ENCODE results near the gene LYRM7.
"Not testable (repeated sequence)": the region's sequence is repeated elsewhere in the genome, so short reads cannot be mapped to it uniquely, and the experiment has no call there.

LYRM7 gene

GRCh38 chr5:131185523-131186104 lies 14.9 kb downstream of the LYRM7 start:
- Histone ChIP-seq H3K4me1 (ENCODE audit: control insufficient read depth, insufficient read depth, low read length) (no peaks in the 10 kb centered on the region), H3K36me3 (ENCODE audit: insufficient read depth, low read length) (no peaks in the 10 kb centered on the region), H3K9ac (ENCODE audit: low read depth, low read length) (no peak overlapping the region), H3K9me3 (replicated peaks; ENCODE audit: low read length) (no peaks in the 10 kb centered on the region), H3K27me3 (ENCODE audit: control insufficient read depth, insufficient read depth, low read length) (no peaks in the 10 kb centered on the region), H3K4me3 (ENCODE audit: low read length) (no peak overlapping the region), H3K4me2 (ENCODE audit: low read length) (no peak overlapping the region)

GRCh38 chr5:131186561-131187256 lies 16.0 kb downstream of the LYRM7 start:
- Histone ChIP-seq H3K4me2 (ENCODE audit: low read length) (no peak overlapping the region), H3K27me3 (ENCODE audit: control insufficient read depth, insufficient read depth, low read length) (no peaks in the 10 kb centered on the region), H3K36me3 (ENCODE audit: insufficient read depth, low read length) (no peaks in the 10 kb centered on the region), H3K9ac (ENCODE audit: low read depth, low read length) (no peak overlapping the region), H3K4me3 (ENCODE audit: low read length) (no peak overlapping the region), H3K9me3 (replicated peaks; ENCODE audit: low read length) (no peaks in the 10 kb centered on the region), H3K4me1 (ENCODE audit: control insufficient read depth, insufficient read depth, low read length) (no peaks in the 10 kb centered on the region)

- H3K9ac ChIP-seq (ENCODE audit: low read depth, low read length) = no peak overlapping the region
- H3K27me3 ChIP-seq (ENCODE audit: control insufficient read depth, insufficient read depth, low read length) = no peaks in the 10 kb centered on the region
- no peak overlapping the region for H3K4me2 ChIP-seq (ENCODE audit: low read length)
- no peaks in the 10 kb centered on the region for H3K9me3 ChIP-seq (replicated peaks; ENCODE audit: low read length)
- no peaks in the 10 kb centered on the region for H3K4me1 ChIP-seq (ENCODE audit: control insufficient read depth, insufficient read depth, low read length)
- no peaks in the 10 kb centered on the region for H3K36me3 ChIP-seq (ENCODE audit: insufficient read depth, low read length)
- H3K4me3 ChIP-seq (ENCODE audit: low read length) = no peak overlapping the region
Observed at GRCh38 chr5:131193106-131193505, 22.4 kb downstream of the LYRM7 start.

- H3K4me3 ChIP-seq (ENCODE audit: low read length); H3K4me1 ChIP-seq (ENCODE audit: control insufficient read depth, insufficient read depth, low read length); H3K27me3 ChIP-seq (ENCODE audit: control insufficient read depth, insufficient read depth, low read length): not testable (repeated sequence)
Observed at GRCh38 chr5:131193897-131194296, 23.2 kb downstream of the LYRM7 start.

GRCh38 chr5:131194725-131195124 lies 24.0 kb downstream of the LYRM7 start:
- H3K4me1 ChIP-seq (ENCODE audit: control insufficient read depth, insufficient read depth, low read length) = peaks cover 3% of the 10 kb centered on the region
- H3K9ac ChIP-seq (ENCODE audit: low read depth, low read length) = no peak overlapping the region
- H3K4me2 ChIP-seq (ENCODE audit: low read length) = no peak overlapping the region
- H3K27me3 ChIP-seq (ENCODE audit: control insufficient read depth, insufficient read depth, low read length) = no peaks in the 10 kb centered on the region
- H3K4me3 ChIP-seq (ENCODE audit: low read length) = no peak overlapping the region
- H3K36me3 ChIP-seq (ENCODE audit: insufficient read depth, low read length) = no peaks in the 10 kb centered on the region
- no peaks in the 10 kb centered on the region for H3K9me3 ChIP-seq (replicated peaks; ENCODE audit: low read length)

More at GRCh38 chr5:131193897-131194296, 23.2 kb downstream of the LYRM7 start:
- not testable (repeated sequence) for H3K9me3 ChIP-seq (replicated peaks; ENCODE audit: low read length); H3K4me2 ChIP-seq (ENCODE audit: low read length); H3K9ac ChIP-seq (ENCODE audit: low read depth, low read length); H3K36me3 ChIP-seq (ENCODE audit: insufficient read depth, low read length)

DNA sequence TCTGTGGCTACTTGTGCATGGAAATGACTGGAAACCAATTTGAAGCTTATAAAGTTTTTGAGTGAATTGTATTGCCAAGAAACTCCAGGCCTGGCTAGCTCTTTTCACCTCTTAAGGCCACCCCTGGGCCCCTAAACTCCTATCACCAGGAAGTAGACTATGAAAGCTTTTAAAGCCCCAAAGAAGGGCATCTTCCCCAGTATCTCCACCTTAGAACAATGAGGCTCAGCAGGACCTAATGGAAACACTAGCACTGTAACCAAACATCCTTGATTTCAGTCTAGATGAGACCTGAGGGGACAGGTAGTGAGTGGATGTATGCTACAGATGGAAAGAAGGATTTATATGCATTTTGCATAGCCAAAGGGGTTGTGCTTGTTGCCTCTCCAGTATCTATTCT lies 25.0 kb downstream of the LYRM7 start:
- H3K36me3 ChIP-seq (ENCODE audit: insufficient read depth, low read length) = no peaks in the 10 kb centered on the region
- no peaks in the 10 kb centered on the region for H3K27me3 ChIP-seq (ENCODE audit: control insufficient read depth, insufficient read depth, low read length)
- H3K9ac ChIP-seq (ENCODE audit: low read depth, low read length) = no peak overlapping the region
- H3K4me2 ChIP-seq (ENCODE audit: low read length) = no peak overlapping the region
- H3K4me1 ChIP-seq (ENCODE audit: control insufficient read depth, insufficient read depth, low read length) = peaks cover 3% of the 10 kb centered on the region
- H3K4me3 ChIP-seq (ENCODE audit: low read length) = no peak overlapping the region
- H3K9me3 ChIP-seq (replicated peaks; ENCODE audit: low read length) = no peaks in the 10 kb centered on the region

GRCh38 chr5:131196331-131196730 lies 25.6 kb downstream of the LYRM7 start:
- Histone ChIP-seq H3K9ac (ENCODE audit: low read depth, low read length) (no peak overlapping the region), H3K4me1 (ENCODE audit: control insufficient read depth, insufficient read depth, low read length) (peaks cover 3% of the 10 kb centered on the region)

DNA sequence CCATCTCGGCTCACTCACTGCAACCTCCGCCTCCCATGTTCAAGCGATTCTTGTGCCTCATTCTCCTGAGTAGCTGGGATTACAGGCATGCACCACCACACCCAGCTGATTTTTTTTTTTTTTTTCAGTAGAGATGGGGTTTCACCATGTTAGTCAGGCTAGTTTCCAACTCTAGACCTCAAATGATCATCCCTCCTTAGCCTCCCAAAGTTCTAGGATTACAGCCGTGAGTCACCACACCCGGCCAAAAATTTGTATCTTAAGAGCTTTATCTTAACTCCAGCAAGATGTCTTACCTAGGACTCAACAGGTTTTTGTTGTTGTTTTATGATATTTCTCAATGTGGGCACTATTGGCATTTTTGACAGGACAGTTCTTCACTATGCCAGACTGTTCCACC lies 27.9 kb downstream of the LYRM7 start:
- Histone ChIP-seq H3K27me3 (ENCODE audit: control insufficient read depth, insufficient read depth, low read length) (no peaks in the 10 kb centered on the region), H3K4me2 (ENCODE audit: low read length) (no peak overlapping the region), H3K4me3 (ENCODE audit: low read length) (no peak overlapping the region), H3K9me3 (replicated peaks; ENCODE audit: low read length) (no peaks in the 10 kb centered on the region), H3K36me3 (ENCODE audit: insufficient read depth, low read length) (no peaks in the 10 kb centered on the region), H3K9ac (ENCODE audit: low read depth, low read length) (no peak overlapping the region), H3K4me1 (ENCODE audit: control insufficient read depth, insufficient read depth, low read length) (peaks cover 3% of the 10 kb centered on the region)

More at GRCh38 chr5:131196331-131196730, 25.6 kb downstream of the LYRM7 start:
- no peak overlapping the region for H3K4me3 ChIP-seq (ENCODE audit: low read length)
- no peak overlapping the region for H3K4me2 ChIP-seq (ENCODE audit: low read length)
- H3K27me3 ChIP-seq (ENCODE audit: control insufficient read depth, insufficient read depth, low read length) = no peaks in the 10 kb centered on the region
- H3K36me3 ChIP-seq (ENCODE audit: insufficient read depth, low read length) = no peaks in the 10 kb centered on the region
- no peaks in the 10 kb centered on the region for H3K9me3 ChIP-seq (replicated peaks; ENCODE audit: low read length)

GRCh38 chr5:131200560-131200959 lies 29.8 kb downstream of the LYRM7 start:
- Histone ChIP-seq H3K4me1 (ENCODE audit: control insufficient read depth, insufficient read depth, low read length) (peaks cover 3% of the 10 kb centered on the region), H3K9ac (ENCODE audit: low read depth, low read length) (no peak overlapping the region), H3K9me3 (replicated peaks; ENCODE audit: low read length) (no peaks in the 10 kb centered on the region), H3K4me2 (ENCODE audit: low read length) (no peak overlapping the region), H3K27me3 (ENCODE audit: control insufficient read depth, insufficient read depth, low read length) (no peaks in the 10 kb centered on the region), H3K36me3 (ENCODE audit: insufficient read depth, low read length) (no peaks in the 10 kb centered on the region), H3K4me3 (ENCODE audit: low read length) (no peak overlapping the region)

DNA sequence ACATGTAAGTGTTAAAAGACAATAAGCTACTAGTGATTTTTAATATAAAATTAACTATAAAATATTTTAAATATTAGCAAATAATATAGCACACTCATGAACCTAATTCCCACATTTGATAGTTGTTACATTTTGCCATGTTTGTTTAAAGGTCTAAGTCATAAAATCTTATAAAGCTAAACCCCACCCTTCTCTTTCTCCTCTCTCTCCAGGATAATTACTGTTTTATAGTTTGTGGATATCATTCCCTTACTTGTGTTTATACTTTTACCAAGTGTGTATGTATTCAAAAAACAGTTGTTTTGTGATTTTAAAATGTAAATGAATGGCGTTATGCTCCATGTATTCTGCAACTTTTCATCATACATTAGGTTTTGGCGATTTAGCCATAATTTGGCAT lies 34.2 kb downstream of the LYRM7 start:
- Histone ChIP-seq H3K27me3 (ENCODE audit: control insufficient read depth, insufficient read depth, low read length) (no peaks in the 10 kb centered on the region), H3K36me3 (ENCODE audit: insufficient read depth, low read length) (no peaks in the 10 kb centered on the region), H3K9ac (ENCODE audit: low read depth, low read length) (no peak overlapping the region), H3K4me1 (ENCODE audit: control insufficient read depth, insufficient read depth, low read length) (no peaks in the 10 kb centered on the region), H3K4me3 (ENCODE audit: low read length) (no peak overlapping the region), H3K4me2 (ENCODE audit: low read length) (no peak overlapping the region), H3K9me3 (replicated peaks; ENCODE audit: low read length) (no peaks in the 10 kb centered on the region)

DNA sequence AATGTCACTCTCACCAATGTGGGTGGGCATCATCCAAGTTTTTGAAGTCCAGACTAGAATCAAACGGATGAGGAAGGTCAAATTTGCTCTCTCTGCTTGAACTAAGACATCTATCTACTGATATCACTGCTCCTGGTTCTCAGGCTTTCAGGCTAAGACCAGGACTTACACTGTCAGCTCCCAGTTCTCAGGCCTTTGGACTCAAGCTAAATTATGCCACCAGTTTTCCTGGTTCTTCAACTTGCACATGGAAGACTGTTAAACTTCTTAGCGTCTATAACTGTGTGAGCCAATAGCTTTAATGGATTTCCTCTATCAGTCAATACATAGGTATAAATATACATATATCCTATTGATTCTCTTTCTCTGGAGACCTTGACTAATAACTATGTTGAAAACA lies 35.3 kb downstream of the LYRM7 start:
- Histone ChIP-seq H3K27me3 (ENCODE audit: control insufficient read depth, insufficient read depth, low read length) (no peaks in the 10 kb centered on the region), H3K4me3 (ENCODE audit: low read length) (no peak overlapping the region), H3K4me1 (ENCODE audit: control insufficient read depth, insufficient read depth, low read length) (no peaks in the 10 kb centered on the region), H3K9ac (ENCODE audit: low read depth, low read length) (no peak overlapping the region), H3K9me3 (replicated peaks; ENCODE audit: low read length) (no peaks in the 10 kb centered on the region), H3K36me3 (ENCODE audit: insufficient read depth, low read length) (no peaks in the 10 kb centered on the region), H3K4me2 (ENCODE audit: low read length) (no peak overlapping the region)

DNA sequence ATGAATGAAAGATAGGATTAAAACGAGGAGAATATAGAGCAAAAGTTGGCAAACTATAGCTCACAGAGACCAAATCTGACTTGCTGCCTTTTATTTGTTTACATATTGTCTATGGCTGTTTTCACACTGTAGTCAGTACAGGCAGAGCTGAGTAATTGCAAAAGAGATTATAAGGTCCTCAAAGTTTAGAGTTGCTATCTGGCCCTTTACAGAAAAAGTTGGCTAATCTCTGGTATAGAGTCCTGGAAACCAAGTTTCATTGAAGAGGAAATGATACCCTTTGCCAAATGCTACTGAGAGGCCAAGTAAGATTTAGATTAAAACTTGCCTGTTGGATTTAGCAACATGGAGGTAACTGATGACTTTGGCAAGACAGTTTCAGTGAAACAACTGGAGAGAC lies 36.0 kb downstream of the LYRM7 start:
- Histone ChIP-seq H3K4me1 (ENCODE audit: control insufficient read depth, insufficient read depth, low read length) (no peaks in the 10 kb centered on the region), H3K9ac (ENCODE audit: low read depth, low read length) (no peak overlapping the region), H3K4me3 (ENCODE audit: low read length) (no peak overlapping the region), H3K27me3 (ENCODE audit: control insufficient read depth, insufficient read depth, low read length) (no peaks in the 10 kb centered on the region), H3K9me3 (replicated peaks; ENCODE audit: low read length) (no peaks in the 10 kb centered on the region), H3K36me3 (ENCODE audit: insufficient read depth, low read length) (no peaks in the 10 kb centered on the region), H3K4me2 (ENCODE audit: low read length) (no peak overlapping the region)

Measured in skeletal muscle satellite cell (primary cell).